ENCODE data around the gene CD96.

- no peak for TF ChIP-seq CTCF (IDR thresholded peaks at IDR 0.05)
- TF ChIP-seq POLR2A (IDR thresholded peaks at IDR 0.05), result no peak
Measured at GRCh38 chr3:111519178-111519855, 22.7 kb upstream of the CD96 start.

Measured in adrenal gland (tissue), 5 donors.